ENCODE data around the gene SLC16A12.

Gene SLC16A12

GRCh38 chr10:89458291-89458690 lies 77.1 kb downstream of the SLC16A12 start:
- Histone ChIP-seq H3K9ac (ENCODE audit: low read length) (no peak overlapping the region), H3K9me2 (ENCODE audit: low read depth, low read length) (no peaks in the 10 kb centered on the region), H3K4me3 (ENCODE audit: low read depth, low read length, poor library complexity, severe bottlenecking) (no peak overlapping the region), H3K79me2 (ENCODE audit: insufficient read depth, low read length) (no peaks in the 10 kb centered on the region), H3K36me3 (ENCODE audit: insufficient read depth, low read length) (no peaks in the 10 kb centered on the region), H3F3A (ENCODE audit: insufficient read depth, low read length) (no peaks in the 10 kb centered on the region), H3K9me3 (ENCODE audit: low read length) (no peaks in the 10 kb centered on the region), H3K27ac (ENCODE audit: low read depth, low read length, poor library complexity, severe bottlenecking) (no peak overlapping the region), H3K4me2 (ENCODE audit: low read length) (no peak overlapping the region), H2AFZ (ENCODE audit: low read length) (no peak overlapping the region), H3K4me1 (ENCODE audit: insufficient read depth, low read length, severe bottlenecking) (no peaks in the 10 kb centered on the region), H4K20me1 (ENCODE audit: insufficient read depth, low read length) (no peaks in the 10 kb centered on the region), H3K27me3 (ENCODE audit: insufficient read depth, low read length) (no peaks in the 10 kb centered on the region)
- TF ChIP-seq EZH2 (IDR thresholded peaks at IDR 0.05; ENCODE audit: borderline replicate concordance, low read length) = no peak
- no peak for TF ChIP-seq CTCF (IDR thresholded peaks at IDR 0.05; ENCODE audit: low read length)

DNA sequence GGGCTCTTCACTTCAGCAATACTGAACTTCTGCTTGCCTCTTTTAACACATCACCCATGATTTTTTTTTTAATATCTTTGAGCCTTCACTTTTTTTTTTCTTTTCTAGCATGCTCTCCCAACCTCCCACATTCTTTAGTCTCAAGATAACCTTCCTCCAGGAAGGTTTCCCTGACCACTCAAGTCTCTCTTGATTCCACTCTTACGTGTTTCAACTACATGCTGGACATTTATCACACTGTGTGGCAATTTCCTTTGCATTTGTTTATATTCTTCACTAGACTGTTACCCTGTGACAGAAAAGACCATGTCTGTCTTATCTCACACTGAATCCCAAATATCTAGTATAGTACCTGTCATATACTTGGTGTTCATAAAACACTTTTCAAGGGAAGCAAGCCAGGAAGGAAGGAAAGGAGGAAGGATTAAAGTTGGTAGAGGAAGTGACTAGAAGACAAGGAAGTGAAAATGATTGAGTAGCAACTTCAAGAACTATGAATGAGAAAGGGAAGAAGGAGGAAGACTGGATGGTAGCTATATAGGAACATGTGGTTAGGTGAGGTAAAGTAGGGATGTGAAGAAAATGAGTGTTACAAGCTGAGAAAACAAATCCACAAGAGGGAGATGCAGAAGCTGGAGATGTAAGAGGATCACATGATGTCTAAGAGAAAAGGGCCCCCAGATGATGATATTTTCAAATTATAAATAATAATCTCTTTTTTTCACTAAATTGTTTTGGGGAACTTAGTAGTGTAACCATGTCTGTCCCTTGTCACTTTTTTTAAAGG lies 80.6 kb downstream of the SLC16A12 start:
- Histone ChIP-seq H2AFZ (ENCODE audit: low read length) (no peak overlapping the region), H3K27me3 (ENCODE audit: insufficient read depth, low read length) (no peaks in the 10 kb centered on the region), H3K9me2 (ENCODE audit: low read depth, low read length) (no peaks in the 10 kb centered on the region), H3K27ac (ENCODE audit: low read depth, low read length, poor library complexity, severe bottlenecking) (no peak overlapping the region), H4K20me1 (ENCODE audit: insufficient read depth, low read length) (no peaks in the 10 kb centered on the region), H3K4me3 (ENCODE audit: low read depth, low read length, poor library complexity, severe bottlenecking) (no peak overlapping the region), H3K4me2 (ENCODE audit: low read length) (no peak overlapping the region), H3K9ac (ENCODE audit: low read length) (no peak overlapping the region), H3K9me3 (ENCODE audit: low read length) (no peaks in the 10 kb centered on the region), H3K79me2 (ENCODE audit: insufficient read depth, low read length) (no peaks in the 10 kb centered on the region), H3K36me3 (ENCODE audit: insufficient read depth, low read length) (no peaks in the 10 kb centered on the region), H3K4me1 (ENCODE audit: insufficient read depth, low read length, severe bottlenecking) (no peaks in the 10 kb centered on the region), H3F3A (ENCODE audit: insufficient read depth, low read length) (no peaks in the 10 kb centered on the region)
- TF ChIP-seq CTCF (IDR thresholded peaks at IDR 0.05; ENCODE audit: low read length) (no peak), EZH2 (IDR thresholded peaks at IDR 0.05; ENCODE audit: borderline replicate concordance, low read length) (no peak)

DNA sequence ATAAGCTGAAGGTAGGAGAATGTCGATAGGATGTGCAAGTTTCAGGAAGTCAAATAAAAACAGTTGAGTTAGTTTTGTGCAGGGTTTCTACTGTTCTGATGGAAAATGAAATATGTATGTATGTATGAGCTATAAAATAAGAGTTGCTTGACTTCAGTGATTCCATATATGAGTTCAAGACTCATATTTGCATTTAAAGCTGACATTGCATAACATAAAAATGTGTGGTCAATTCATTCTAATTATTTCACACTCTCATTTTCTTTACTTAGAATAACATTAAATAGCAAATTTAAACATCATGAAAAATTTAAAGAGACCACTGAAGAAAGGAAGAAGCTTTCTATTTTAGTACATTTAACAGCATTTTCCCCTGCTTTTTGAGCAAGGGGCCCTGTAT lies 83.2 kb downstream of the SLC16A12 start:
- no peak overlapping the region for H3K27ac ChIP-seq (ENCODE audit: low read depth, low read length, poor library complexity, severe bottlenecking)
- H3K79me2 ChIP-seq (ENCODE audit: insufficient read depth, low read length) = no peaks in the 10 kb centered on the region
- H3F3A ChIP-seq (ENCODE audit: insufficient read depth, low read length) = no peaks in the 10 kb centered on the region
- H3K27me3 ChIP-seq (ENCODE audit: insufficient read depth, low read length) = no peaks in the 10 kb centered on the region
- no peaks in the 10 kb centered on the region for H3K9me3 ChIP-seq (ENCODE audit: low read length)
- H3K9me2 ChIP-seq (ENCODE audit: low read depth, low read length) = no peaks in the 10 kb centered on the region
- no peak overlapping the region for H3K4me3 ChIP-seq (ENCODE audit: low read depth, low read length, poor library complexity, severe bottlenecking)
- no peak for TF ChIP-seq CTCF (IDR thresholded peaks at IDR 0.05; ENCODE audit: low read length)
- no peak for TF ChIP-seq EZH2 (IDR thresholded peaks at IDR 0.05; ENCODE audit: borderline replicate concordance, low read length)
- no peak overlapping the region for H3K4me2 ChIP-seq (ENCODE audit: low read length)
- H4K20me1 ChIP-seq (ENCODE audit: insufficient read depth, low read length) = no peaks in the 10 kb centered on the region
- no peaks in the 10 kb centered on the region for H3K4me1 ChIP-seq (ENCODE audit: insufficient read depth, low read length, severe bottlenecking)
- H3K36me3 ChIP-seq (ENCODE audit: insufficient read depth, low read length) = no peaks in the 10 kb centered on the region
- H2AFZ ChIP-seq (ENCODE audit: low read length) = no peak overlapping the region
- no peak overlapping the region for H3K9ac ChIP-seq (ENCODE audit: low read length)

Data from OCI-LY1 (cell line).